T-cell (primary cell): ENCODE results near the gene PRPF8. TPM values are rescaled to one million over a fixed set of nuclear protein-coding genes. Genes with fewer than 3 reads are reported as not detected.

Experiments used
- ATAC-seq, 4 experiments: fragments of 200-7000 bp in 3 of 4; fragments of 150-1000 bp in 1 of 4; cut with Tn5 transposase; replicated peaks in 1 of 4; 1 replicate in 3 of 4; 2 replicates in 1 of 4; pipeline ENCODE4 v1.10.0; 2021; ENCODE audit warnings: moderate library complexity in 3 of 4, mild to moderate bottlenecking in 2 of 4, moderate number of reproducible peaks in 1 of 4
- CTCF ChIA-PET, 2 donors: fragments of 300-600 bp; sonication (Branson Sonifier 250); formaldehyde crosslinking; loops; one replicate each; lab custom pipeline; 2022; ENCODE audit warnings: antibody characterized with exemption in 2 of 2; lab: Charles Lee
- POLR2A ChIA-PET, 2 donors: fragments of 300-600 bp; sonication (Branson Sonifier 250); formaldehyde crosslinking; loops; one replicate each; lab custom pipeline; 2022; ENCODE audit warnings: antibody characterized with exemption in 2 of 2; lab: Charles Lee
- DNase-seq, 35 experiments: peaks; one replicate each; pipeline versions ENCODE4 v3.0.0 to v3.0.0-alpha.2; 2013 to 2023
- H3K27ac ChIP-seq: one replicate; pipeline ENCODE4 v1.5.1; 2013; ENCODE audit warnings: low read length
- H3K27me3 ChIP-seq, 2 experiments: replicated peaks in 1 of 2; 1 replicate in 1 of 2; 2 replicates in 1 of 2; pipeline versions ENCODE4 v1.6.1 to v1.7.0; 2013; ENCODE audit warnings: low read length in 1 of 2, mixed read lengths in 1 of 2; ENCODE audit not compliant: control insufficient read depth in 2 of 2, insufficient read depth in 2 of 2; ENCODE audit errors: extremely low read depth in 1 of 2
- H3K36me3 ChIP-seq, 2 donors: 1 replicate in 1 of 2; 2 replicates in 1 of 2; pipeline versions ENCODE4 v1.6.1 to v1.7.0; 2013; ENCODE audit warnings: low read length in 1 of 2; ENCODE audit not compliant: control insufficient read depth in 2 of 2, insufficient read depth in 1 of 2; ENCODE audit errors: extremely low read depth in 1 of 2
- H3K4me1 ChIP-seq, 2 experiments: 1 replicate in 1 of 2; 2 replicates in 1 of 2; pipeline versions ENCODE4 v1.6.1 to v1.7.0; 2013; ENCODE audit warnings: low read length in 2 of 2, mixed read lengths in 1 of 2; ENCODE audit not compliant: insufficient read depth in 2 of 2, control insufficient read depth in 1 of 2; ENCODE audit errors: extremely low read depth in 1 of 2
- H3K4me3 ChIP-seq, 2 donors: 1 replicate in 1 of 2; 2 replicates in 1 of 2; pipeline versions ENCODE4 v1.5.1 to v1.7.0; 2013; ENCODE audit warnings: mild to moderate bottlenecking in 2 of 2, low read length in 1 of 2, moderate library complexity in 1 of 2; ENCODE audit not compliant: control insufficient read depth in 1 of 2; ENCODE audit errors: extremely low read depth in 1 of 2
- H3K9me3 ChIP-seq: 2 replicates; pipeline ENCODE4 v1.7.0; 2013
- H3K27ac Mint-ChIP-seq, 2 donors: one replicate each; pipeline ENCODE4 v1.8.0; 2020 to 2021; ENCODE audit warnings: mild to moderate bottlenecking in 2 of 2, mixed read lengths in 2 of 2
- H3K27me3 Mint-ChIP-seq, 2 donors: one replicate each; pipeline ENCODE4 v1.8.0; 2021 to 2022; ENCODE audit warnings: mixed read lengths in 2 of 2
- H3K36me3 Mint-ChIP-seq: one replicate; pipeline ENCODE4 v1.8.0; 2021; ENCODE audit warnings: mixed read lengths
- H3K4me1 Mint-ChIP-seq, 3 donors: one replicate each; pipeline ENCODE4 v1.8.0; 2020 to 2022; ENCODE audit warnings: mixed read lengths in 3 of 3, mild to moderate bottlenecking in 1 of 3
- H3K4me3 Mint-ChIP-seq, 3 donors: one replicate each; pipeline ENCODE4 v1.8.0; 2020 to 2022; ENCODE audit warnings: mild to moderate bottlenecking in 3 of 3, mixed read lengths in 3 of 3, moderate library complexity in 3 of 3
- H3K9me3 Mint-ChIP-seq, 3 donors: one replicate each; pipeline ENCODE4 v1.8.0; 2020 to 2022; ENCODE audit warnings: mixed read lengths in 3 of 3
- WGBS: methylation state at CpG from one replicate; pipeline ENCODE4 v1.1.5; 2013; ENCODE audit warnings: missing lambda C conversion rate; ENCODE audit not compliant: insufficient coverage; 5-methylcytosine and 5-hydroxymethylcytosine counted together
- total RNA-seq, 35 experiments: library from RNA in 6 of 35; stranded (reverse) in 6 of 35; fragments of 120-200 nt in 1 of 35; gene quantifications; one replicate each; pipeline versions ENCODE4 v1.2.1 to v1.2.4 and lab custom pipeline; 2013 to 2026

The PRPF8 gene
- total RNA-seq, 5 donors from 2014 or later (not counting 1 experiment from before 2014, with no cell fraction given) = 387 to 543 (median 409) TPM

DNA sequence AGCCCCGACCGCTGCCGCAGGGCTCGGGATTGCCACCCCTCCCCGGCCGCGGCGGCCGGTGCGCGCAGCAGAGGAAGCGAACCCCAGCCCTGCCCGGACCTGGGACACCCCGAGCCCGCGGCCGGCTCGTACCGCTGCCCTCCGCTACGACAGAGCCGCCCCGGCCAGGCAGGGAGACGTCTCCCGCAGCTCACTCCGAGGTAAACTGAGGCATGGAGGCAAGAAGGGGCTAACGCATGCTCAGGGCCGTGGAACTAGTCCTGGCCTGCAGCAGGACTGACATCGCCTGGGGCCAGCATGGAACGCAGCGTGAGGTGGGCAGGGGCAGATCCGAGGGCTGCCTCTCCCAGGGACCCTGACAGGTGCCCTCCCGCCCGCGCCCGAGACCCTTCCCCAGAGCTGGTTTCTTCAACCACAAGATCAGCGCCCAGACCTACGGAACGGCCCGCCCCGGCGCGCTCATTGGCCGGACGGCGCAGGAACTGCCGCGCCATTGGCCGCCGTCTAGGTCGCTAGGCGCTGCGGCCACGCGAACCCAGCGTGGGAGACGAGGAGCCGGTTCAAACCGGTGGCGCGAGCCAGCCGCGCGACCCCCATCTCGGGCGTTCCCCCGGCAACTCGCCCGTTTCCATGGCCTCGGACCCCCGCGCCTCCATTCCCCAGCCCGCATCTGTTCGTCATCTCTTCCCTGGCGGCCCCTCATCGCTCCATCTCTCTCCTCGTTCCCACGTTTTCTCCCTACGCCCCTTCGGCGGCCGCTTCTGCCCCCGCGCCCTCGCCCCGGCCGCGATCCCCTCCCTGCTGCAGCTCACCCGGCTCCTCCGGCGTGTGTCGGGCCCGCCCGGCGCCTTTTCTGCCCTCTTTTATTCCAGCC lies 56.4 kb downstream of the PRPF8 start, which contains the start of gene SLC43A2:
Gene SLC43A2, minus strand, starts transcription at position 853 of the 874 bp plus-strand sequence. CDS start 960 bp downstream, outside the sequence.
- ATAC-seq (peak; percentile 81 to 89 (median 84)), DNase-seq (peak; percentile 35 to 83 (median 61))
- CTCF ChIA-PET = interaction anchor here in 1 of 2 donors (1.3 kb wide), 1 partner anchor 21 kb away, joined by 3 read pairs; the partner anchor contains the start of gene RILP
- Histone ChIP-seq H3K4me3 (peak within 1 kb of the TSS; percentile 75 to 80), H3K4me1 (peaks cover 9 to 28% of the 10 kb centered on the region in 2 experiments), H3K9me3 (no peaks in the 10 kb centered on the region), H3K36me3 (no peaks in the 10 kb centered on the region), H3K27me3 (peaks cover 0 to 25% of the 10 kb centered on the region in 2 experiments), H3K27ac (peak within 1 kb of the TSS; percentile 69)
- Mint-ChIP-seq H3K4me3 (peak within 1 kb of the TSS; percentile 92 to 94 (median 93)), H3K36me3 (no peaks in the 10 kb centered on the region), H3K27me3 (peaks cover 0 to 7% of the 10 kb centered on the region in 2 donors), H3K4me1 (peaks cover 16 to 27% (median 24%) of the 10 kb centered on the region in 3 donors), H3K27ac (peak within 1 kb of the TSS; percentile 83 to 88), H3K9me3 (no peaks in the 10 kb centered on the region)
- POLR2A ChIA-PET = interaction anchor here in 1 of 2 donors (0.5 to 0.6 kb wide), 2 partner anchors 46 to 80 kb away, joined by 3 to 6 read pairs; no protein-coding TSS in a partner anchor
- under 1% methylated on average over 95 of the region's 95 CpGs for WGBS

DNA sequence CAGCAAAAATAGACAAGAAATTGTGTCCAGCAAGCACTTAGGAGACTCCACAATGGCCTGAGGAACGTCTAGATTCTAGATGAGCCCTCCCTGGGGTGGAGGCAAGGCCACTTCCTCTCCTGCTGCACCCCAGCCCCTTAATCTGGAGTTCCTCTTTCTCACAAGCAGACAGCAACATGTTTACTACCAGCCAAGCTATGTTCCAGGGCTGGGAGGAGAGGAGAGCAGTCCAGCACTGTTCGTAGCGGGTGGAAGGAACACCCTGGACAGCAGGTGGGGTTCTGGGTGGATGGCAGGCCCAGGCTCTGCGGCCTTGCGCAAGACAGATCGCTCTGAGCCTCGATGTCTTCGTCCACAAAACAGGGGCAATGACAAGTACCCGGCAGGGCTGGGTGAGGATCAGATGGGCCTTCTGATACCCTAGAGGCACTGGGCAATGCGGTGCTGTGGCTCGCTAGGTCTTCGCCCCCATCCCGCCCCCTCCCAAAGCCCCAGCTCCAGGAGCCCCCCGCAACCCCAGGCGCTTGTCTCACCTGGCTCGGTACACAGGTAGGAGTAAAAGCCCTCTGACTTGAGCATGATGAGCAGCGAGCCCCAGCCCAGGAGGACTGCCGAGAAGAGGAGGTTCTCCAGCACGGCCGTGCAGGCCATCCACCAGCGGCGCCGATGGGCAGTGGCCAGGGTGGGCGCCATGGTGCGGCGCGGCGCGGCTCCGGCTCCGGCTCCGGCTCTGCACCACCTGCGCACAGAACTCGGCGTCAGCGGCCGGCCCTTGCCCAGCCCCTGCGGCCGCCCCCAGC lies 57.3 kb downstream of the PRPF8 start:
- peak overlapping the region; percentile 76 to 92 (median 83) for H3K4me3 Mint-ChIP-seq
- WGBS = 13% methylated on average over 34 of the region's 39 CpGs
- peaks cover 16 to 27% (median 24%) of the 10 kb centered on the region in 3 donors for H3K4me1 Mint-ChIP-seq
- ATAC-seq = no peak
- H3K4me1 ChIP-seq = peaks cover 9 to 28% of the 10 kb centered on the region in 2 experiments
- no peaks in the 10 kb centered on the region for H3K36me3 Mint-ChIP-seq
- H3K4me3 ChIP-seq = peak overlapping the region; percentile 75 to 80
- CTCF ChIA-PET = interaction anchor here in 1 of 2 donors (0.6 kb wide), 1 partner anchor 111 kb away, joined by 5 read pairs; the partner anchor contains the start of gene INPP5K
- POLR2A ChIA-PET = interaction anchor here in 1 of 2 donors (0.6 kb wide), 1 partner anchor 81 kb away, joined by 6 read pairs; no protein-coding TSS in a partner anchor
- H3K27me3 ChIP-seq = peaks cover 0 to 25% of the 10 kb centered on the region in 2 experiments
- H3K27ac ChIP-seq = no peak overlapping the region
- no peaks in the 10 kb centered on the region for H3K9me3 Mint-ChIP-seq
- peak overlapping the region; percentile 28 to 79 for H3K27ac Mint-ChIP-seq
- H3K9me3 ChIP-seq = no peaks in the 10 kb centered on the region
- H3K27me3 Mint-ChIP-seq = peaks cover 0 to 7% of the 10 kb centered on the region in 2 donors
- DNase-seq = peak in 3 of 35 experiments; percentile 16 to 42 (median 23)
- H3K36me3 ChIP-seq = no peaks in the 10 kb centered on the region

DNA sequence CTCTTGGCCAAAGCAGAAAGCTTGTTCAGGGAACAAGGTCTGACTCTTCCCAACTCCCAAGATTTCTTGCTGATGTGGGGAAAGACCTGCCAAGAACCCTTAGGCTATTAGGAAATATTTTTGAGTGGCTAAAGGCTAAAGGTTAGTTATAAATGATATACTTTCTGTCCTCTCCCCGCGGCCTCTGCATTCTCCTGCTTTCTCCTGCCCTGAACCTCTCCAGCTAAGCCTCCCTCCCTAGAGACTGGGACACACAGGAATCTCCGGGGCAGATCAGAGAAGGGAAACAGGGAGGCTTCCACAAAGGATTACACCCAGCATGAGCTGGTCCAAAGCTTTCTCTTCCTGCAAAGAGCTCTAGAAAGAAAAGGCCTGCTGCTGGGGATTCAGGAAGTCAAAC lies 58.3 kb downstream of the PRPF8 start:
- DNase-seq = no peak
- no peaks in the 10 kb centered on the region for H3K9me3 Mint-ChIP-seq
- peak overlapping the region in 1 of 2 donors; percentile 8 for H3K27ac Mint-ChIP-seq
- peak overlapping the region in 2 of 3 donors; percentile 83 to 92 for H3K4me3 Mint-ChIP-seq
- CTCF ChIA-PET = interaction anchor here in 1 of 2 donors (0.7 kb wide), 1 partner anchor 244 kb away, joined by 4 read pairs; no protein-coding TSS in a partner anchor
- H3K36me3 Mint-ChIP-seq = no peaks in the 10 kb centered on the region
- H3K27me3 ChIP-seq = peaks cover 0 to 25% of the 10 kb centered on the region in 2 experiments
- POLR2A ChIA-PET = no interaction called here
- H3K27ac ChIP-seq = no peak overlapping the region
- peaks cover 9 to 28% of the 10 kb centered on the region in 2 experiments for H3K4me1 ChIP-seq
- no peak overlapping the region for H3K4me3 ChIP-seq
- peaks cover 0 to 7% of the 10 kb centered on the region in 2 donors for H3K27me3 Mint-ChIP-seq
- ATAC-seq = no peak
- H3K9me3 ChIP-seq = no peaks in the 10 kb centered on the region
- no peaks in the 10 kb centered on the region for H3K36me3 ChIP-seq
- peaks cover 16 to 24% (median 24%) of the 10 kb centered on the region in 3 donors for H3K4me1 Mint-ChIP-seq
- 80% methylated on average over 1 of the region's 3 CpGs for WGBS

DNA sequence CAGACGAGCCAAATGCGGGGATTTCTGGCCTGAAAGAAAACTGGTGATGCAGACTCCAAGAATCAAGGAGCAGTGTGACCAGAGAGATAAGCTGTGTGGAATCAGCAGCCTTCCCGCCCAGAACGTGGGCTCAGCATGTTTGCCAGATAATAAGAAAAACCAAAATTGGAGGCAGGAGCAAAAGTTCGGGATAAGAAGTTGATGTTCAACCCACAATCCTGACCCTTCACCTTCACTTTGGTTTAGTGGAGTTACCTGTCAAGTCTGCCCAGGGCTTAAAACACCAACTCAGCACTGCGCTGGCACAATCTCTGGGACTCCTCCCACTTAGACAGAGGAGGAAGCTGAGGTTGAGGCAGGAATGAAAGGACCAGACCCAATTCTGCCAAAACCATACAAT lies 59.1 kb downstream of the PRPF8 start:
- peaks cover 0 to 7% of the 10 kb centered on the region in 2 donors for H3K27me3 Mint-ChIP-seq
- H3K27ac Mint-ChIP-seq = no peak overlapping the region
- H3K27me3 ChIP-seq = peaks cover 0 to 25% of the 10 kb centered on the region in 2 experiments
- no peaks in the 10 kb centered on the region for H3K9me3 Mint-ChIP-seq
- POLR2A ChIA-PET = no interaction called here
- H3K4me3 ChIP-seq = no peak overlapping the region
- no peak for ATAC-seq
- no peaks in the 10 kb centered on the region for H3K36me3 Mint-ChIP-seq
- no peak for DNase-seq
- 89% methylated on average over 3 of the region's 6 CpGs for WGBS
- CTCF ChIA-PET = interaction anchor here (0.6 to 0.7 kb wide), 2 partner anchors 245 to 389 kb away, joined by 4 to 5 read pairs; no protein-coding TSS in a partner anchor
- H3K4me1 ChIP-seq = peaks cover 9 to 28% of the 10 kb centered on the region in 2 experiments
- peaks cover 16 to 24% (median 21%) of the 10 kb centered on the region in 3 donors for H3K4me1 Mint-ChIP-seq
- H3K27ac ChIP-seq = no peak overlapping the region
- H3K36me3 ChIP-seq = no peaks in the 10 kb centered on the region
- no peaks in the 10 kb centered on the region for H3K9me3 ChIP-seq
- no peak overlapping the region for H3K4me3 Mint-ChIP-seq

DNA sequence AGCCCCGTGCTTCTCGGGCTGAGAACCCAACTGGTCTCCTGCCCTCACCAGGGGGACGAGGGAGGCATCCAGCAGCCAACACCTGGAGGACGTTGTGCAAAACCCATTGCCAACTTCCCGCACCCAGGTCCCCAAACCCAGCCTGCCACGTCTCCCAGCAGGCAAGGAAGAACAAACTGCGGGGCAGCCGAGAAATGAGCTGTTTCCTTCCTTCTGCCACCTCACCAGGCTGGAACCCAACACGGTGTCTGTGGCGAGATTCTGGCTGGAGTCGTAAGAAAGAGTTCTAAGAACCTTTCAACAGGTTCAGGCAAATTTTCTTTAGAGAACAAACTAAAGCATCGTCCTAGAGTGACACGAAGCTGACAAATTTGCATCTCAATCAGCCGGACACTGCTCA lies 59.6 kb downstream of the PRPF8 start:
- Mint-ChIP-seq H3K4me3 (no peak overlapping the region), H3K27ac (no peak overlapping the region), H3K36me3 (no peaks in the 10 kb centered on the region), H3K27me3 (peaks cover 0 to 7% of the 10 kb centered on the region in 2 donors), H3K9me3 (no peaks in the 10 kb centered on the region), H3K4me1 (peaks cover 13 to 20% (median 17%) of the 10 kb centered on the region in 3 donors)
- Histone ChIP-seq H3K27ac (no peak overlapping the region), H3K36me3 (no peaks in the 10 kb centered on the region), H3K4me3 (no peak overlapping the region), H3K9me3 (no peaks in the 10 kb centered on the region), H3K4me1 (peaks cover 9 to 26% of the 10 kb centered on the region in 2 experiments), H3K27me3 (peaks cover 0 to 24% of the 10 kb centered on the region in 2 experiments)
- CTCF ChIA-PET = interaction anchor here in 1 of 2 donors (0.6 kb wide), 1 partner anchor 265 kb away, joined by 3 read pairs; no protein-coding TSS in a partner anchor
- DNase-seq = no peak
- 77% methylated on average over 13 of the region's 14 CpGs for WGBS
- POLR2A ChIA-PET = no interaction called here
- no peak for ATAC-seq
